ENCODE data around the gene CHD9.

DNA sequence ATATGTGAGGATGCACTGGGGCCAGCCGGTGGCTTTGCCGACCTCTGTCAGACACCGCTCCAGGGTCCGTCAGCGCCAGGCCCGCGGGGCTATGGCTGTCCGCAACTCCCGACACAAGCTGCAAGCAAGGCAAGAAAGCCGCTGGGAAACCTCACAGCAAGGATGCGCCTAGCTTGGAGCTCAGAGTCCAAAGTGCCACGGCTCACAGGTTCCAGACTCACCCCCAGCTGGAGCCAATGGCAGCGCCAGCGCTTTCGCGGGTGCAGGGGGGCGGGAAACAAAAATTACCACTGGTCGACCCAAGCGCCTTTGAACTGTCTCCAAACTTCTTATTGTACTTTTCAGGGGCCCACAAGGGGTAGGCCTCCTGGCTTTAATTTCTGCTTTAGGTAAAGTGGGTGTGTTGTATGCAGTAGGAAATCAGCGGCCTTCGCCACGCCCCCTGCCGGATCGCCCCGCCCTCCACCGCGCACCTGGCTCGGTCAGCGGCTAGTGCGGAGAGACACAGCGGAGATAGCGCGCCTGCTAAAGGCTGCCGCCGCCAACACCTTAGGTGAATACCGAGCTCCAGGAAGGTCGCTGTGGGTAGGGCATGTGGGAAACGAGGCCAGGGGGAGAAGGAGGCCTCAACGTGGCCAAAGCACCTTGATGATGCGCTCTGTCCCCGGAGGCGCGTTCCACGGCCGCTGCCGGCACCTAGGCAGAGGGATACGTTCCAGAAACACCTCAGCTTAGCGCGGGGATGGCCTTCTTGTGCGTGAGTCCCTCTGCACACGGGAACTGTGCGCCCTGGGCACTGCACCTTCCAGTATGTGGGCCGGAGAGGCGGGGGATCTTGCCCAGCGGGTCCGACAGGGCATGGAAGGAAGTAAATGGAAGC lies 318.4 kb downstream of the CHD9 start:
- TF ChIP-seq, protein P1, sequence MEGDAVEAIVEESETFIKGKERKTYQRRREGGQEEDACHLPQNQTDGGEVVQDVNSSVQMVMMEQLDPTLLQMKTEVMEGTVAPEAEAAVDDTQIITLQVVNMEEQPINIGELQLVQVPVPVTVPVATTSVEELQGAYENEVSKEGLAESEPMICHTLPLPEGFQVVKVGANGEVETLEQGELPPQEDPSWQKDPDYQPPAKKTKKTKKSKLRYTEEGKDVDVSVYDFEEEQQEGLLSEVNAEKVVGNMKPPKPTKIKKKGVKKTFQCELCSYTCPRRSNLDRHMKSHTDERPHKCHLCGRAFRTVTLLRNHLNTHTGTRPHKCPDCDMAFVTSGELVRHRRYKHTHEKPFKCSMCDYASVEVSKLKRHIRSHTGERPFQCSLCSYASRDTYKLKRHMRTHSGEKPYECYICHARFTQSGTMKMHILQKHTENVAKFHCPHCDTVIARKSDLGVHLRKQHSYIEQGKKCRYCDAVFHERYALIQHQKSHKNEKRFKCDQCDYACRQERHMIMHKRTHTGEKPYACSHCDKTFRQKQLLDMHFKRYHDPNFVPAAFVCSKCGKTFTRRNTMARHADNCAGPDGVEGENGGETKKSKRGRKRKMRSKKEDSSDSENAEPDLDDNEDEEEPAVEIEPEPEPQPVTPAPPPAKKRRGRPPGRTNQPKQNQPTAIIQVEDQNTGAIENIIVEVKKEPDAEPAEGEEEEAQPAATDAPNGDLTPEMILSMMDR (IDR thresholded peaks at IDR 0.05): no peak
- no peak for TF ChIP-seq POLR2A (IDR thresholded peaks at IDR 0.05)
- TF ChIP-seq EP300 (IDR thresholded peaks at IDR 0.05): no peak
